Dedifferentiated amniotic fluid mesenchymal stem cell (primary cell): ENCODE results near the gene NTMT1.
A peak's percentile ranks its signal among the peaks of the same experiment; 100 is the strongest.
"Not testable (repeated sequence)": the region's sequence is repeated elsewhere in the genome, so short reads cannot be mapped to it uniquely, and the experiment has no call there.

Experiments
- DNase-seq: peaks from one replicate; pipeline ENCODE4 v3.0.0-alpha.2; 2016; ENCODE audit errors: extremely low spot score

Gene NTMT1

DNA sequence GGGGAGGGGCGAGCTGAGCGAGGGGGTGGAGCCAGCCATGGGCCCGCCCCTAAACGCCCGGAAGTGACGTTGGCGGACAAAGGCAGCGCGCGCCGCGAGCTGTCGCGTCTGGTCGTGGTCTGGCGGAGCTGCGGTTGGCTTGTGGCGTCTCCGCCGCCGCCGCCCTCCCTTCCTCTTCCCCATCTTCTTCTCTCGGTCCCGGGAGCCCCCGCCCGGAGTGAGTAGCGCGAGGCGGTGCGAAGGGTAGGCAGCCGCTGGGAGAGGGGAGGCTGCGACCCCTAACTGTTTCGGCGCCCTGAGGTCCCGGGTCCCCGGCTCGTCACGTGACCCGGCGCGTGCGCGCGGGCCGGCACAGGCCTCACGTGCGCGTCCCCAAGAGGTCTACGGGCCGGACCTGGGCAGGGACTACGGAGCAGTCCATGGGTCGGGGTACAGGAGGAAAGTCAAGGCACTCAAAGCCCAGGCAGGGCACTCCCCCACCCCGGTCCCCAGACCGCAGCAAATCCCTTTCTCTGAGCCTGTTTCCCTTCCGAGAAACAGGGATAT lies at the start of gene NTMT1:
Gene NTMT1 (plus strand): TSS at position 85 of the 546 bp plus-strand sequence. CDS start 6,541 bp downstream, outside the sequence.
- DNase-seq: peak; percentile 77

GRCh38 chr9:129576546-129577543 lies 49.1 kb upstream of the NTMT1 start:
- DNase-seq: no peak

DNA sequence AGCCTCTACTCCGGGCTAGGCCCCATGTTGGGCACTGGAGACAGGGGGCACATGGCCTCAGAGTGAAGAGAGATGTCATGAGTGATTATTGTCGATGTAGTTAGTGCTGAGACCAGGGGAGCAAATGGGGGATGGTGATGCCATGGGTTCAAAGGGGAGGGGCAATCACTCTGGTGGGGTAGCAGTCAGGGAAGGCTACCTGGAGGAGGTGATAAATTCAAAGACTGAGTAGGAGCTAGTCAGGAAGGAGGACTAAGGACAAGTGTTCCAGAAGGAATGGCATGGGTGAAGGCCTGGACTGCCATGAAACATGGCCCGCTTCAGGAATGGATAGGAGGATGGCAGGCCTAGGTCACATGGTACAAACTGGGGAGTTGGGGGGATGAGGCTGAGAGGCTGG lies 46.7 kb upstream of the NTMT1 start:
- no peak for DNase-seq

GRCh38 chr9:129580211-129580915 lies 45.6 kb upstream of the NTMT1 start:
- no peak for DNase-seq

- DNase-seq: no peak
Observed at GRCh38 chr9:129581505-129582189, 44.3 kb upstream of the NTMT1 start.

GRCh38 chr9:129582855-129583254 lies 43.1 kb upstream of the NTMT1 start:
- no peak for DNase-seq

GRCh38 chr9:129583308-129584038 lies 42.5 kb upstream of the NTMT1 start:
- no peak for DNase-seq

GRCh38 chr9:129584136-129584535 lies 41.8 kb upstream of the NTMT1 start:
- DNase-seq: peak; percentile 46

- DNase-seq: no peak
Observed at GRCh38 chr9:129585352-129585751, 40.6 kb upstream of the NTMT1 start.

DNA sequence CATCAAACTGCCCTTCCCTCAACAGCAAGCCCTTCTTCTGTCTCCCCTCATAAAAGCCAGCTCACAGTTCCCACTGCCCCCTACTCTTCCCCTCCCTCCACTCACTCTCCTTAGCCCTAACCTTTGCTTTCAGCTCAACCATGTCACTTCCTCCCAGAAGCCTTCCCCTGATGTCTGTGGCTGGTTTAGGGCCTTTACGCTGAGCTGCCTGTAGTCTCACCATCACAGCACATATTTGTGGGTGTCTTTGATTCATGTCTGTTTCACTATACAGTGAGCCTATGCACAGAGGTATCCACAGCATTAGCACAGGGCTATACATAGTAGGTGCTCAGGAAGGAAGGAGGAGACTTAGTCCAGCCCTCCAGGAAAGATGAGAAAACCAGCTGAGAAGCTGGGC lies 39.7 kb upstream of the NTMT1 start:
- DNase-seq: no peak

DNA sequence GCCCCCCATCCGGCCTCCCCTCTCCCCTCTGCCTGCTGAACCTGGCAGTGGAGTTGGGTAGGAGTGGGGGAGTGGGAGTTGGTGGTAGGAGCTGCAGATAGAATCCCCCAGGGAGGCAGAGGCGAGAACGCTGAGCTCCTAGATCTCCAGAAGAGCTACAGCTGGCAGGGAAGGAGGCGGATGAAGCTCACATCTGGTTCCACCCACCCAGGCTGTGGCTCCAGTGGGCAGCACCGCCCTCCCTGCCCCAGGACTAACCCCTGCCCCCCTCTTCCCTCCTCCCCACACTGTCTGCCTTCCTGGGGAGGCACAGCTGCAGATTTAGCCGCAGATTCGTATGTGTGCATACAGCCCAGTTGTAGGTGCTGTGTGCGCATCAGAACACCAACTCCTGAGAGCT lies 39.3 kb upstream of the NTMT1 start:
- DNase-seq: no peak

- DNase-seq: no peak
Observed at GRCh38 chr9:129587487-129588262, 38.3 kb upstream of the NTMT1 start.

GRCh38 chr9:129590466-129590865 lies 35.5 kb upstream of the NTMT1 start:
- DNase-seq: no peak

GRCh38 chr9:129591916-129592315 lies 34.0 kb upstream of the NTMT1 start:
- DNase-seq: no peak

GRCh38 chr9:129592790-129593189 lies 33.2 kb upstream of the NTMT1 start:
- DNase-seq: not testable (repeated sequence)

DNA sequence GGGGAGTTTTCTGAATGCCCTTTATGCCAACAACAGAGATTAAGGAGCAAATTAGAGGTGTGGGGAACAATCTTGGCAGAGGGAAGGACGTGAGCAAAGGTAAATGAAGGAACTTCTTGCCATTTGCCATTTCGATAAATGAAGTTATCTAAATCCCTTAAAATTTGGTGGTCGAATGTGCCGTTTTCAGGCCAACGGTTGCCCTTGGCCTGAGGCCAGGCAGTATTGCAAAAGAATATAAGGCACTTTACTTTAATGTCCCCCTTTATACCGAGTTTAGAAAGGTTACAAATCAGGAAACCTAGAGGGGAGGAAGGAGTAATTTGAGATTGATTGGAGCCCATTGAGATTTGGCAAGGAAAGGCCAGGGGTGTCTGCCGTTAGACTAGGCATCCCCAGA lies 31.3 kb upstream of the NTMT1 start:
- DNase-seq: no peak

DNA sequence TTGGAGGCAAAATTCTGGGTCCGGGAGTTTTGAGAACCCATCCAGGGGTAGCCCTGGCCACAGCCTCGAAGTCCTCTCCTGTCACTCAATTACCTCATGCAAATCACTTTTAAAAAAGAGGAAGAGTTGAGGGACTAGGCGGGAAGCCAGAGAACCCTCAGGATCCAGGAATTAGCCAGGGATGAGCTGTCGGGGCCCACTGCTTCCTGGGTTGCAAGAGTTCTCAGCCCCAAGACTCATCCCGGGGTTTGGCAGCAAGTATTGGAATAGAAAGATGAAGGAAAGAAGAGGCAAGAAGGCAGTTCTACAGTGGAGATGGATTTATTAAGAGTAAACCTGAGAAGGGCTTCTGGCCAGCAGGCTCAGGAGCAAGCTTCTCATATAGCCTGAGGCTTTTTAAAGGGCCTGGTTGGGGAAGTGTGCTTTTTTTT lies 30.6 kb upstream of the NTMT1 start:
- DNase-seq: no peak

DNA sequence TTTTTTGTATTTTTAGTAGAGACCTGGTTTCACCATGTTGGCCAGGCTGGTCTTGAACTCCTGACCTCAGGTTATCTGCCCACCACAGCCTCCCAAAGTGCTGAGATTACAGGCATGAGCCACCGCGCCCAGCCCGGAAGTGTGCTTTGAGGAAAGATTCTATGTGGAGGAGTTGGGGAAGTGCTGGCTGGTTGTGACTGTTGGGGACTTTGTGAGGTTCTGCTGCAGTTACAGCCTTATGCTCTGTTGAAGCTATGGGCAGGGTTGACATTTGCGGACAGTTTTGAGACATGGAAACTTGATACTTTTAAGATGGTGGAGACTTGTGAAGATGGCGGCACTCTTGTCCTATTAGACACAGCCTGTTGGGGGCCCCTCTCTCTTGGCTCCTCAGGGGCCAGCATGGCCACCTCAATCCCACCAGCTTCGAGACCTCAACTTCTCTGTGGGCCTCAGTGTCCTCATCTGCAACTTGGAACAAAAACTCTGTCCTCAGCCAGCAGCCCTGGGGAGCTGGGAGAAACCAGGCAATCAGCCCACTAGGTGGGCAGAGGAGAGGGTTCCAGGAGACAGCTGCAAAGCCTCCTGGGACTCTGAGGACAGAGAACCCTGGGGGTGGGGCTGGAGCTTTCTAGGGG lies 29.9 kb upstream of the NTMT1 start:
- no peak for DNase-seq

DNA sequence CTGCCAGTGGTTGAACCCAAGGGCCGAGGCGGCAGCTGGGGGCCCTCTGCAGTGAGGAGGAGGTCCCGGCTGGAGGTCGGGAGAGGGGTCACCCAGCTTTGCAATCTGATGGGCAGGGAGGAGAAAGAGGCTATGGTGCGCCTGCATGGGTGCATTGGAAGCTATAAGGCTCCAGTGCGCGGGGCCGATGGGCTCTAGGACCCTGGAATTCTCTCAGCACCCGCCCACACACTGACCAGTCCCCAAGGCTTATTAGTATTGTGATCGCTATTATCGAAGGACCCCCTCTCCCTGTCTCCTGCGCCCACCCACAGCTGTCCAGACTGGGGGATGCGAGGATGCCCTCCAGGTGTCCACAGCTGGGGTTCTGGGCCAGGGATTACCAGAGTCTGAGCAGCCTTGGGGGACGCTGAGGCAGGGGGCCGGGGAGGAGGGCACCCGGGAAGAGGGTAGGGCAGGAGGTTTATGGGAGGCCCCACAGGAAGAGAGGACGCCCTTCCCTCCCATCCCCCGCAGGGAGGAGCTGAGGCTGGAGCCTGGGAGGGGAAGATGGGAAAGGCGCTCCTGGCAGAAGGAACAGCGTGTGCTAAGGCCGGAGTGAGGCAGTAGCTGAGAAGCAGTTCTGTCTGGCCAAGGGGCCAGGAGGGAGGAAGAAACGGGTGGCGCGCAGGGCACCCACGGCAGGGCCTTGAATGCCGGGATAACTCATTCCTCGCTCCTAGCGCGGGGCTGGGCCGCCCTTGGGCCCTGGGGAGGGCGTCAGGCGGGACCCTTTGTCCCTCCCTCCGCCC lies 29.2 kb upstream of the NTMT1 start:
- peak; percentile 23 for DNase-seq
